GM18508 (cell line): ENCODE data around the gene NTM.

Experiments
- ATAC-seq: cut with Tn5 transposase; IDR thresholded peaks from one replicate; pipeline ENCODE4 v1.9.1; 2021; ENCODE audit warnings: moderate number of reproducible peaks; ENCODE audit not compliant: insufficient read depth, unreplicated experiment

Gene NTM

GRCh38 chr11:131750152-131750551 lies 379.7 kb downstream of the NTM start:
- ATAC-seq, result no peak

DNA sequence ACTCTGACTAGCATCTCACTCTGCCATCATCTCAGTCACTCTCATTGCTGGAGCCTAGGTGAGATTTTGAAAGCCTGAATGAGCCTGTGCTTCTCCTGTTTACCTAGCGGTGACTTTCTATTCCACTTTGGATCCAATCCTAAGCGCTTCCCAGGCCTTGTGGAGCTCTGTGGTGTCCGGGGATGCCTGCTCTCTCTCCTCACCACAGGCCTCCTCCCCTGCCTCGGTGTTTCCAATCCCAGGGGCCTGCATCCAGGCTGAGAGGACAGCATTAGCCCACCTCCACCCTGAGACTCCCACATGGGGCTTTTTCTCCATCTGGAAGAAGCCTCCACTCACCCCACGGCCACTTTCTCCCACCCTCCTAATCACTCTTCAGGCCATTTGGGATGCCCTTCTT lies 380.3 kb downstream of the NTM start:
- ATAC-seq, result no peak

DNA sequence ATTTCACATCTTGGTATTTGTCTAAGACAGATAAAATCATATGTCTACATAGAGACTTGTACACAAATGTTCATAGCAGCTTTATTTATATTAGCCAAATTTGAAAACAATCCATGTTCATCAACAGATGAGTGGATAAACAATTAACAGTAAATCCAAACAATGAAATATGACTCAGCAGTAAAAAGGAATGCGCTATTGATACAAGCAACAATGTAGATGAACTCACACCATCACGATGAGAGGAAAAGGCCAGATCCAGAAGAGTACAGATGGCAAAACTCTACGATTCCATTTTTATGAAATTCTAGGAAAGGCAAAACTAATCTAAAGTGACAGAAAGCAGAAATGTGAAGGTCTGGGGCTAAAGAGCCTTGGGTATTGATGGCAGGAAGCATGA lies 384.3 kb downstream of the NTM start:
- ATAC-seq, result no peak

DNA sequence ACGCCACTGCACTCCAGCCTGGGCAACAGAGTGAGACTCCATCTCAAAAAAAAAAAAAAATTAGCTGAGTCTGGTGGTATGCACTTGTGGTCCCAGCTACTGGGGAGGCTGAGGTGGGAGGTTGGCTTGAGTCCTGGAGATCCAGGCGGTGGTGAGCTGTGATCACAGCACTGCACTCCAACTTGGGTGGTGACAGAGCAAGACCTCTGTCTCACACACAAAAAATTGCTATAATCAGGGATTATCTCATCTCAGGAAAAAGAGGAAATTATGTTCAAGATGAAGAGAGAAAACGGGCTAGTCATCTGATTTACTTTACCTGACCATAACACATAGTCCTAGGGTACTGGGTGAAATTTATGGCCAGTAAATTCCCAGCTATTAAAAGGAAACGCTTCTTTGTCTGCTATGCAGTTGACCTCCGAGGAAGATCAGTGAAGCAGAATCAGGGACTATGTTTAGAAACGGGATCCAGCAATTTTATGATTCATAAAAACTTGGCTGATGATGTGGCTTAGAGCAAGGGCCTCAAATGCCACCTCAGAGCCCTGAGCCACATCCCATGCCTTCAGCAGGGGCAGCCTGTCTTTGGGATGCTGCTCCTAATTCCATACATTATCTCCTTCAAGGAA lies 386.2 kb downstream of the NTM start:
- no peak for ATAC-seq

DNA sequence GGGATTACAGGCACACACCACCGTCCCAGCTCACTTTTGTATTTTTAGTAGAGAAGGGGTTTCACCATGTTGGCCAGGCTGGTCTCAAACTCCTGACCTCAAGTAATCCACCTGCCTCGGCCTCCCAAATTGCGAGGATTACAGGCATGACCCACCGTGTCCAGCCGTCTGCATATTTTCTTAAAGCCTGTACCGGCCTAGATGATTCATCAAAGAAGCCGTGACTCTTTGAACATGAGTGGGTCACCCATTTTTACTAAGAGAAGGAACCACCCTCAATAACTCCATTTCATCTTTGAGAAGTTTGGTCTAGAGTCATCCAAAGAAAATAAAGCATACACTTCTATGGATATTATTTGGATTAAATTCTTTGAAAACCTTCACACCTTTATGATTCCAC lies 388.3 kb downstream of the NTM start:
- ATAC-seq, result no peak

- no peak for ATAC-seq
Measured at GRCh38 chr11:131759140-131759539, 388.7 kb downstream of the NTM start.

DNA sequence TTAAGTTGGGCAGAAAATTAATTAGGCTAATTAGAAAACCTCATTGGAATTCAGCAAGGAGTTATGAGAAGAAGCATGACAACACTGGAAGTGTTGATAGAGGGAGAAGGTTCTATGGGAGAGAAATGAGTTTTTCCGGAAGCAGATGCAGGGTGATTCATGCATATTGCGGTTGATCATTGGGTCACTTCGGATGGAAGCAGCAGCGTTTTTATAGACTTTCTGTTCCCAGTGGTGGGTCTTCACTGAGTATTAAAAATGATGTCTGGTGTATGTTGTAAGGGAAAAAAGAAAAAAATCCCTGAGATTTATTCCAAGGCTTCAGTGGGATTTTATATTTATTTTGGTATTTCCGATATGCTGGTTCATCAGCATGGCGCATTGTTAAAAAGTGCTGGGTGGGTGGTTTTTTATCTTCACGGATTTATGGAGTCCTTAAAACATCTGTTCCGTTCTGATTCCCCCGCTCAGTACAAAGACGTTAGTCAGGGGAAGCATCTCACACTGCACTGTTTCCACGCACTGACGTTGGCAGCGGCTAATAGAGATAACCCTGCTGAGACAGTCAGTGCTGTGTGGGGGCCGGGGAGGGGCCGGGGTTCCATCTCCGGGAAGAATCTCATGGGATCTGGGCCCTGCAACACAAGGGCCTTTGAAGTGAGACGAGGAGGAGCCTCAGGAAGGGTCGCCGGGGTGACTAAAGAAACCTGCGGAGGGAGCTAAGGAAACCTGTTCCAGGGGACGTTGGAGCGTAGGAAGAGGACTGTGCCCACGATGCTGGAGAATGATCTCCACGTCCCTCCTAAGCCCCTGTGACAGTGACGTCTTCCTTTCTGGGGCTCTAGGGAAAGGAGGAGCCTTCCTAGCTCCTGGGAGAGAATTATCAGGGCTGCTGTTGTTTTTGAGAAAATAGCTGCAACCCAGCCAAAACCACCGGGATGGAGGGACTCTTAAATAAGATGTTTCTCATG lies 390.0 kb downstream of the NTM start:
- ATAC-seq, result no peak

DNA sequence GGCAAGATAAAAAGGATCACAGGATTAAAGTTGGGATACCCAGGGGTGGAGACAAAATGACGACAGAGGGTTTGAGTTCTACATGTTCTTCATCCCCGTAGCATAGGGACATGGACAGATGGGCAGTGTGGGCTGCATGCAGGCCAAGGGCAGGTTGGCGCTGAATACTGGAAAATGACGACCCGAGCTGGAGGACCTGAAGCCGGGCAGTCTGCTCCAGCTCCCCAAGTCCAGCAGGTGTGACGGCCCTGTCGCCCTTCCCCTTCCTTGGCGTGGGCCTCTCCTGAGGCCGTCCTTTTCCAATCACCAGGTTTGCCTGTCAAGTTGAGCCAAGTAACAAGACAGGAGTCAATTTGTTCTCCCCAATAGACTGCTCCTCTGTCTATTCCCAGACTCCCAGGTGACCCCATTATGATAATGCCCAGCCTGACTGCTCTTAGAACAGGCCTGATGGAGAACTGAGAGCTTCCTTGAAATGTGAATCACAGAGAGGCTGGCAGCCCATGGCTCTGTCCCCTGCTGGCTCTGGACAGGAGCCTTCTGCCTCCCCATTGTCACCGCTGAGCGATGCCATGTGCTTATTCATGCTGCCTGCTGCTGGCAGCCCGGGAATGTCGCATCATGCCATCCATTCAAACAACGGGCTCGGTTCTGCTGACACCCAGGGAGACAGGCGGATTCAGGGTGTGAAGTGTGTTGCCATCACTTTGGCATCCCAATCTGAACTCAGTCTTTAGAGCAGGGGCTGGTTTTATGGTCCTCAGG lies 392.1 kb downstream of the NTM start:
- no peak for ATAC-seq

GRCh38 chr11:131763193-131763890 lies 392.9 kb downstream of the NTM start:
- no peak for ATAC-seq

DNA sequence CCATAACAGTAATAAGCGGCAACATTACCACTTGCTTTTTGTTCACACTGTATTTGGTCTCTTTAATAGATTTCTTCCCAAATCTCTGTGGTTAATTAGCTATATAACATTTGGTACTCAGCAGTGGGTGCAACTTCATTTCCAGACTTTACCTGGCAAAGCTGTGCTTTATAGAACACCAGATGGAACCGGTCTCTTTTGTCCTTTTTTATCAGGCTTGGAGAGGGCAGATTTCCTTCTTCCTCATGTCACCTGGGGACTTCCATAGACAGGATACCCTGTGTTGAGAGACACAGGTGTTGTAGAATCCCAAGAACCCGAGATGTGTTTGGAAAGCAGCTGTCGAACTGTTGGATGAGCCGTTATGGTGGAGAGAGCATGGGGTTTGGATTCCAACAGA lies 393.7 kb downstream of the NTM start:
- no peak for ATAC-seq

DNA sequence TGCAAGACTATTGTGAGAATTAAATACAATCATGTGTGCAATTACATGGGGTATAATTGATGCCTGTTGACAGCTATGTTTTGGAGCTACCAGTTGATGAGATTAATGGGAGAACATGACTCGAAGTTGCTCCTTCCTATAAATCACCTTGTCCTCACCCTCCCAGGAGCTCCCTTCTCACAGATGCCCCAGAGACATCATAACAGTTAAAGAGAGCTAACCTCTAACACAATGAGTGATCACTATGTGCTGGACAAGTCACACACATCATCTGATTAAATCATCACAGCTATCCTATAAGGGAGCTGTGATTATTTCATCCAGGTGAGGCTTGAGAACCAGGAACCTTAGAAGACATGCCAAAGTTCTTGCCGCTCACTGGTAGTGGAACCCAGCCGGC lies 394.2 kb downstream of the NTM start:
- no peak for ATAC-seq

DNA sequence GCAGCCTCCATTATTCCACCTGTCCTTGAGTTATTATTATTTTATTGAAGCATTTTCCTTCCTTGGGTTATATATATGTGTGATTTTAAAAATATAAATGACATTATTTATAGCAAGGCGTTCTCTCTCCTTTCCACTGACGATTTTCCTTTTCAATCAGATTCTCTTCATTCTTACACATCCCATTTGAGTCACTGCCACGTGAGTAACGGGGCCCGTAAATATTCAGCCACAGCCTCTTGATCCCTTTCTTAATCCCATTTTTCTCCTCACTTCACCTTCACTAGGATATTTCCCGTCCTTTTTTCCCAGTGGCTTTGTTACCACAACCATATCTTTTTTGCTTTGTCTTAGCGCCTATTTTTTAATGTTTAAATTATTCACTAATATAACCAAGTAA lies 396.2 kb downstream of the NTM start:
- no peak for ATAC-seq

- ATAC-seq, result no peak
Measured at GRCh38 chr11:131767421-131767820, 397.0 kb downstream of the NTM start.

DNA sequence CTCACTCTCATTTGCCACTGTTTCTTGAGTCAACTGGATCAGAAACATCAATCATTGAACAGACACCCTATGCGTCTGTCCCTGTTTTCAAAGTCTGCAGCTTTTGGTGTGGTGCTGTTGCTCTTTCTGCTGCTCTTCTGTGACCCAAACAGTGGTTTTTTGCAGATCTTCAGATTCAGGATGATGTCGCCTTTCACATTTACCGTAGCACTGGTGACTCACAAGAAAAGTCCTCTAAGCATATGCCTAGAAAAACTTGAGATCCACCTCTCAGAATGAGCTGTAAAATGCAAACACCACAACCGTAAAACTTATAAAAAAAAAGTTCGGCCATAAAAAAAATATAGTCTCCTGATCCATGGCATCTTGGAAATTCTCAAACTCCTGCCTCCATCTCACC lies 400.4 kb downstream of the NTM start:
- no peak for ATAC-seq

DNA sequence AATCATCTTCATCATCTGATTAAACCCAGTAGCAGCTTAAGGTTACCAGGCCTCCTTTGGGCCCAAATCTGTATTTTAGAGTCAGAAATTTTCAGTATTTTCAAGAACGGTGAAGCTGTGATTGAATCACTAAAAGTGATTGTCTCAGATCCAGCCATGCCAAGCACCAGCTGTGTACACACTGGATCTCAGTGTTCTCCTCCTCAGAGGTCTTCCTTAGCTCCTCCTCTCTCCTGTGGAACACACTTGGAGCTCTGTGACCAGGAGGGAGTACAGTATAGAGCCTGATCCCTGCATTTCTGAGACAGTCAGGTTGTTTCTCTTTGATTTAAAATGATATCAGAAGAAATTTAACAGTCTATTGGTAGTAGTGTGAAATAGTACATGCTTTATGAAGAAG lies 401.1 kb downstream of the NTM start:
- ATAC-seq, result no peak

DNA sequence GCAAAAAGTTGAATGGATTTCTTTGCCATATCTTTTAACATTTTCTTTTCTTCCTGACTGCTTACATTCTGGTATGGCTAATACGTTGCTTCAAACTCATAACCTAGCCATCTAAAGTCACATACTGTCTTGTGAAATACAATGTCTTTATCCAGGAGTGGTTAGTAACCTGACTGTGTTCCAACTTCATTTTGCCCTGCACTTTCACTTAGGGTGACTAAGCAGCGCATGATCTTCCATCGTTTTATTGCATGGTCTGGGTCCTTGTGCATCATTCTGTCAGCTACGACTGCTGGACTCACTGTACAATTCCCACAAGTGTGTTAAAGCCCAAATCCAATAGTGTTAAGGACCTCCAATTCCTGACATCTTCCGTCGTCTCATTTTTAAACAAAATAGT lies 403.2 kb downstream of the NTM start:
- no peak for ATAC-seq

DNA sequence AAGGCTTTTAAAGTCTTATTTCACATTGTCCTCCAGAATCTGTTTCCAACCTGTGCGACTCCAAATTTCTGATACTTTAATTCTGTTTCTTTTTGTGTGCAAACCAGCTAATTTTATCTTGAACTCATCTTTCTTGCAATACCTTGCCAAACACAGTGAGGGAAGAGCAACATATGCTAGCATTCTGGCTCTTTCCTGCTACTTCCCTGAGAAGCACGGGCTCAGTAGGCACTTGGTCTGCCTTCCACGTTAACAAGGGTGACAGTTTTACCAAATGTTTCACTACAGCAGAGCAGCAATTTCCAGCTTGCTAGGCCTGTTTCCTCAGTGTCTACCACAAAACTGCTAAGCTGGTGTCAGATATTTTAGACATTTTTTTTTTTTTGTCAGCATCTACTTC lies 405.8 kb downstream of the NTM start:
- no peak for ATAC-seq

GRCh38 chr11:131785801-131786200 lies 415.4 kb downstream of the NTM start:
- ATAC-seq, result no peak

- ATAC-seq, result no peak
Measured at GRCh38 chr11:131787119-131787518, 416.7 kb downstream of the NTM start.

- ATAC-seq, result no peak
Measured at GRCh38 chr11:131790586-131790985, 420.2 kb downstream of the NTM start.
